GM10266 (cell line): ENCODE data around the gene PAPPA2.
A peak's percentile ranks its signal among the peaks of the same experiment; 100 is the strongest.

Source experiments
- DNase-seq: peaks from one replicate; pipeline ENCODE4 v3.0.0; 2012; ENCODE audit errors: extremely low spot score
- TF ChIP-seq, protein P1 (sequence below): IDR thresholded peaks from 2 replicates; pipeline ENCODE4 v1.5.1; 2012; ENCODE audit warnings: mild to moderate bottlenecking, low read depth; ENCODE audit not compliant: control insufficient read depth, insufficient read depth; ENCODE audit errors: missing control alignments

PAPPA2 gene

DNA sequence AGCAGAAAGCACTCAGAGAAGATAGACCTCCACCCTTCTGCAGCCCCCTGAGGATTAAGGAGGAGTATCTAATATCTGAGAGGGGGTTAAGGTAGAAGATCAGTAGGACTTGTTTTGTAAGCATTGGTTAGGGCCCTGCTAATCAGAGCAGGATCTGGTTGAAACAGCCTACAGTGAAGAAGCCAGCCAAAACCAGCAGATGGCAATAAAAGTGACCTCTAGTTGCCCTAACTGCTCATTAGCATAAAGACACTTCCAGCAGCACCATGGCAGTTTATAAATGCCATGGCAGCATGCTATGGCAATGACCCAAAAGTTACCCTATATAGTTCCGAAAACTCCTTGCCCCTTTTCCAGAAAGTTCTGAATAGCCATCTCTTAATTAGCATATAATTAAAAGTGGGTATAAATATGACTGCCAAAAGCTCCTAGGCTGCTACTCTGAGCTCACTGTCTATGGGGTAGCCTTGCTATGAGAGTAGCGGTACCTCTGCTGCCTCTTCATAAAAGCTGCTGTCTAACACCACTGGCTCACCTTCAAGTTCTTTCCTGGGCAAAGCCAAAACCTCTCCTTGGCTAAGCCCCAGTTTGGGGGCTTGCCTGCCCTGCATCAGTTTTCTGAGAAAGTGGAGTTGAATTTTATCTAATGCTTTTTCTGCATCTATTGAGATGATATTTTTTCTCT is 254.2 kb downstream of the PAPPA2 start:
- TF ChIP-seq, protein P1, sequence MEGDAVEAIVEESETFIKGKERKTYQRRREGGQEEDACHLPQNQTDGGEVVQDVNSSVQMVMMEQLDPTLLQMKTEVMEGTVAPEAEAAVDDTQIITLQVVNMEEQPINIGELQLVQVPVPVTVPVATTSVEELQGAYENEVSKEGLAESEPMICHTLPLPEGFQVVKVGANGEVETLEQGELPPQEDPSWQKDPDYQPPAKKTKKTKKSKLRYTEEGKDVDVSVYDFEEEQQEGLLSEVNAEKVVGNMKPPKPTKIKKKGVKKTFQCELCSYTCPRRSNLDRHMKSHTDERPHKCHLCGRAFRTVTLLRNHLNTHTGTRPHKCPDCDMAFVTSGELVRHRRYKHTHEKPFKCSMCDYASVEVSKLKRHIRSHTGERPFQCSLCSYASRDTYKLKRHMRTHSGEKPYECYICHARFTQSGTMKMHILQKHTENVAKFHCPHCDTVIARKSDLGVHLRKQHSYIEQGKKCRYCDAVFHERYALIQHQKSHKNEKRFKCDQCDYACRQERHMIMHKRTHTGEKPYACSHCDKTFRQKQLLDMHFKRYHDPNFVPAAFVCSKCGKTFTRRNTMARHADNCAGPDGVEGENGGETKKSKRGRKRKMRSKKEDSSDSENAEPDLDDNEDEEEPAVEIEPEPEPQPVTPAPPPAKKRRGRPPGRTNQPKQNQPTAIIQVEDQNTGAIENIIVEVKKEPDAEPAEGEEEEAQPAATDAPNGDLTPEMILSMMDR, result no peak
- DNase-seq, result no peak

DNA sequence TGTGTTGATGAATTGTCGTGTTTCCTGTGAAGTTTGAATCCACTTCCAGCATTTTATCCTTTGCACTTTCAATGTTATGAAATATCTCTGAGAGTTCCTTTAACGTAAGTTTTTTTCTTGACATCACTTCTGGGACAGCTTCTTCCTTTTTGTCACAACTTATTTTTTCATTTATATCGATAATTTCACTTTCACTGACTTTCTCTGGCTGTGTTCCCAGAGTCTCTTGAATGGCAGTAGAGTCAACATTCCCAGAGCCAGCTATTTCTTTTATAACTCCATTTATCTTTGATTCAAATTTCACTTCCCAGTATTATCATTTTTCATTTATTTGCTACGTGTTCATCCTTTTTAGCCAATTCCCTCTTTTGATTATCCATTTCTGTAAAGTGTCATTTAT is 256.5 kb downstream of the PAPPA2 start:
- TF ChIP-seq, protein P1, result no peak
- no peak for DNase-seq

GRCh38 chr1:176720838-176721237 is 257.9 kb downstream of the PAPPA2 start:
- TF ChIP-seq, protein P1, result no peak
- DNase-seq, result no peak

GRCh38 chr1:176733661-176734060 is 270.7 kb downstream of the PAPPA2 start:
- TF ChIP-seq, protein P1, result peak; percentile 9
- peak; percentile 5 for DNase-seq

- TF ChIP-seq, protein P1, result no peak
- no peak for DNase-seq
These were observed 272.2 kb downstream of the PAPPA2 start for GRCh38 chr1:176735201-176735600.

GRCh38 chr1:176736015-176736414 is 273.0 kb downstream of the PAPPA2 start:
- TF ChIP-seq, protein P1, result no peak
- no peak for DNase-seq

DNA sequence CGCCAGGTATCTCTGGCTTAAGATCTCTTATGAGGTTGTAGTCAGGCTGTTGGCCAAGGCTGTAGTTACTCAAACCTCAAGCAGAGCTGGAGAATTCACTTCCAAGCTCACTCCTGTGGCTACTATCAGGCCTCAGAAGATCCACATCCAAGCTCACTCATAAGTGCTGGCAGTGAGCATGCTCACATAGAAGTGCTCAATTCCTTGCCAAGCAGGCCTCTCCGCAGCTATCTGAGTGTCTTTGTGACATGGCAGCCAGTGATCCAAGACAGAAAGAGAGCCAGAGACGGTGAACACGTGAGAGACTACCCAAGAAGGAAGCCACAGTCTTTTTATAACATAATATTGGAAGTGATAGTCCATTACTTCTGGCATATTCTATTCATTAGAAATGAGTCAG is 278.2 kb downstream of the PAPPA2 start:
- TF ChIP-seq, protein P1, result no peak
- DNase-seq, result no peak
